T-helper 1 cell (primary cell): ENCODE data around the gene HLA-A.

Experiments used
- DNase-seq, 5 donors: peaks; one replicate each; pipeline ENCODE4 v3.0.0-alpha.2; 2012 to 2020

HLA-A gene

DNA sequence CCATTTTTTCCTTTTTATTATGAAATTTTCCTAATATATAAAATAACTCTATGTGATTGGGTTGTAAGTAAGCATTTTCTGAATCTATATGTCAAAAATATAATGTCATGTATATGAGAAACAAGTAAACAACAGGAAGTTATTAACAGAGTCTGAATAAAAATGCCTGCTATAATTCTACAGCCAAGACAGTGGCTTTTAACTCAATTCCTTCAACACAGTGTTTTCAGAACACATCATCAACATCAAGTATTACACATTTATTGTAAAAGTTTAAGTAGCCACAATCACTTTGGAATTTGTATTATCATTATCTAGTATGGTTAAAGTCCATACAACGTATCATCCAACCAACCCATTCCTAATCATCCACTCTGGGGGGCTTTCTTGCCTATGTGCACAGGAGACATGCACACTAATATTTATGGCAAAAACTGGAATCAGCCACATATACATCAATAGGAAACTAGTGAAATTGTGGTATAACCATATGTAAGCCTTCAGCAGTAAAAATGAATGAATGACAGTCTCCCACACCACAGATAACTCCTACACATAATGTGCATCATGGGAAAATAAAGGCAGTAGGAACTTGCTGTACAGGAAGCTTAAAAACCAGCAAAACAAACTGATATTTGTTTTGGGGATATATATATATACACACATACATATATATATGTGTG is 6.9 kb upstream of the HLA-A start:
- no peak for DNase-seq

DNA sequence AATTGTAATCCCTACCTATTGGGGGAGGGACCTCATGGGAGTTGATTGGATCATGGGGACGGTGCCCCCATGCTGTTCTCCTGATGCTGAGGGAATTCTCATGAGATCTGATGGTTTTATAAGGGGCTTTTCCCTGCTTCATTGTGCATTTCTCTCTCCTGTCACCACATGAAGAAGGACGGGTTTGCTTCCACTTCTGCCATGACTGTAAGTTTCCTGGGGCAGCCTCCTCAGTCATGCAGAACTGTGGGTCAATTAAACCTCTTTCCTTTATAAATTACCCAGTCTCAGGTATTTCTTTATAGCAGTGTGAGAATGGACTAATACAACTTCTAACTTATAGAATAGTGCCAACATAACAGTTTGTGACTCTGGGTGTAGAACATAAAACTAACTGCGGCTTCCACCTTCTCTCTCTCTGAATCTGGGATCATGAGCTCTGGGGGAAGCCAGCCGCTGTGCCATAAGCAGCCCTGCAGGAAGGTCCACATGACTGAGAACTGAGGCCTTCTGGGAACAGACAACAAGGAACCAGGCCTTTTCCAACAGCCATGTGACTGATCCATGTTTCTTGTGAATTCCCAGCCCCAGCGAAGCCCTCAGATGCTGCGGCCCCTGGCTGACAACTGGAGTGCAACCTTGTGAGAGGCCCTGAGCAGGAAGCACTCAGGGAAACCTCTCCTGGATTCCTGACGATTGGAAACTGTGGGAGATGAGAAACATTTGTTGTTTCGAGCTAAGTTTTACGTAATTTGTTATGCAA is 3.4 kb upstream of the HLA-A start:
- DNase-seq, result no peak

DNA sequence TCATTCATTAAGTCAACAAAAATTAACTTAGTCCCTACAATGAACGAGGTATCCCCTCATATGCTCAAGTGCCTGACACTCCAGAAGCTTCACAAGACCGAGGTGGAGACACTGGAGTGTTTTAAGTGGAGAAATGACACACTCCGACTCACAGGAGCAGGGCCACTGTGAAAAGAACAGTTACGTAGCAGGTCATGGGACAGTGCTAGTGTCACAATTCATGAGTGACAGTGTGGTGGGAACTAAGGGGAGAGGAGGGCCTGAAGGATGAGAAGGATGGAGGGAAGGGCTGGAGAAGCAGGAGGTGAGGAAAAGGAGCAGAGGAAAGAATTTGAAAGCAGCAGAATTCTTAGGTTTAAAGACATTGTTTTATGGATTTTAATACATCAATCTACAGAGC is 1.3 kb upstream of the HLA-A start:
- no peak for DNase-seq

DNA sequence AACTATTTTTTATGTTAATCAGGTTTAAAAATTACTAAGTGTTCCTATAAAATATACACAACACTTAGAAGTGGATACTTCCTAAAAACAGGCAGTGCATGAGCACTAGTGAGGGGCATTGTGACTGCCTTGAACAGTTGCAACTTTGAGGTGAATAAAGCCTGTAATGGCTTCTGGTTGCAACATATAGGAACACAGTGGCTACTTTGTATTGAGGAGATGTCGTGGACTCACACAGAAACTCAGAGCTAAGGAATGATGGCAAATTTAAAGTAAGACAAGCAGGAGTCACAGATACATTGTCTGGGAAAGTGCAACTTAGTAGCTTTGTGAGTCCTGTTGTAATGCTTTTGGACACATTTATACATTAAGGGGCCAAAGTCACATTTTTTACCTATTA is 861 bp upstream of the HLA-A start:
- DNase-seq, result peak in 1 of 5 donors; percentile 15

DNA sequence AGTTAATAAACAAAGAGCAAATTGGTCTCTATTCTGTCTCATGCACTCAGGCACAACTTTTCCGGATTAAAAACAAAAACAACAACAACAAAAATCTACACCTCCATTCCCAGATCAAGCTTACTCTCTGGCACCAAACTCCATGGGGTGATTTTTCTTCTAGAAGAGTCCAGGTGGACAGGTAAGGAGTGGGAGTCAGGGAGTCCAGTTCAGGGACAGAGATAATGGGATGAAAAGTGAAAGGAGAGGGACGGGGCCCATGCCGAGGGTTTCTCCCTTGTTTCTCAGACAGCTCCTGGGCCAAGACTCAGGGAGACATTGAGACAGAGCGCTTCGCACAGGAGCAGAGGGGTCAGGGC is 437 bp upstream of the HLA-A start:
- no peak for DNase-seq

DNA sequence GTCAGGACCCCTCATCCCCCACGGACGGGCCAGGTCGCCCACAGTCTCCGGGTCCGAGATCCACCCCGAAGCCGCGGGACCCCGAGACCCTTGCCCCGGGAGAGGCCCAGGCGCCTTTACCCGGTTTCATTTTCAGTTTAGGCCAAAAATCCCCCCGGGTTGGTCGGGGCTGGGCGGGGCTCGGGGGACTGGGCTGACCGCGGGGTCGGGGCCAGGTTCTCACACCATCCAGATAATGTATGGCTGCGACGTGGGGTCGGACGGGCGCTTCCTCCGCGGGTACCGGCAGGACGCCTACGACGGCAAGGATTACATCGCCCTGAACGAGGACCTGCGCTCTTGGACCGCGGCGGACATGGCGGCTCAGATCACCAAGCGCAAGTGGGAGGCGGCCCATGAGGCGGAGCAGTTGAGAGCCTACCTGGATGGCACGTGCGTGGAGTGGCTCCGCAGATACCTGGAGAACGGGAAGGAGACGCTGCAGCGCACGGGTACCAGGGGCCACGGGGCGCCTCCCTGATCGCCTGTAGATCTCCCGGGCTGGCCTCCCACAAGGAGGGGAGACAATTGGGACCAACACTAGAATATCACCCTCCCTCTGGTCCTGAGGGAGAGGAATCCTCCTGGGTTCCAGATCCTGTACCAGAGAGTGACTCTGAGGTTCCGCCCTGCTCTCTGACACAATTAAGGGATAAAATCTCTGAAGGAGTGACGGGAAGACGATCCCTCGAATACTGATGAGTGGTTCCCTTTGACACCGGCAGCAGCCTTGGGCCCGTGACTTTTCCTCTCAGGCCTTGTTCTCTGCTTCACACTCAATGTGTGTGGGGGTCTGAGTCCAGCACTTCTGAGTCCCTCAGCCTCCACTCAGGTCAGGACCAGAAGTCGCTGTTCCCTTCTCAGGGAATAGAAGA is 978 bp downstream of the HLA-A start:
- DNase-seq, result peak in 2 of 5 donors; percentile 36 to 37

DNA sequence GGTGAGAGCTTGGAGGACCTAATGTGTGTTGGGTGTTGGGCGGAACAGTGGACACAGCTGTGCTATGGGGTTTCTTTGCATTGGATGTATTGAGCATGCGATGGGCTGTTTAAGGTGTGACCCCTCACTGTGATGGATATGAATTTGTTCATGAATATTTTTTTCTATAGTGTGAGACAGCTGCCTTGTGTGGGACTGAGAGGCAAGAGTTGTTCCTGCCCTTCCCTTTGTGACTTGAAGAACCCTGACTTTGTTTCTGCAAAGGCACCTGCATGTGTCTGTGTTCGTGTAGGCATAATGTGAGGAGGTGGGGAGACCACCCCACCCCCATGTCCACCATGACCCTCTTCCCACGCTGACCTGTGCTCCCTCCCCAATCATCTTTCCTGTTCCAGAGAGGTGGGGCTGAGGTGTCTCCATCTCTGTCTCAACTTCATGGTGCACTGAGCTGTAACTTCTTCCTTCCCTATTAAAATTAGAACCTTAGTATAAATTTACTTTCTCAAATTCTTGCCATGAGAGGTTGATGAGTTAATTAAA is 3.0 kb downstream of the HLA-A start:
- DNase-seq, result no peak

DNA sequence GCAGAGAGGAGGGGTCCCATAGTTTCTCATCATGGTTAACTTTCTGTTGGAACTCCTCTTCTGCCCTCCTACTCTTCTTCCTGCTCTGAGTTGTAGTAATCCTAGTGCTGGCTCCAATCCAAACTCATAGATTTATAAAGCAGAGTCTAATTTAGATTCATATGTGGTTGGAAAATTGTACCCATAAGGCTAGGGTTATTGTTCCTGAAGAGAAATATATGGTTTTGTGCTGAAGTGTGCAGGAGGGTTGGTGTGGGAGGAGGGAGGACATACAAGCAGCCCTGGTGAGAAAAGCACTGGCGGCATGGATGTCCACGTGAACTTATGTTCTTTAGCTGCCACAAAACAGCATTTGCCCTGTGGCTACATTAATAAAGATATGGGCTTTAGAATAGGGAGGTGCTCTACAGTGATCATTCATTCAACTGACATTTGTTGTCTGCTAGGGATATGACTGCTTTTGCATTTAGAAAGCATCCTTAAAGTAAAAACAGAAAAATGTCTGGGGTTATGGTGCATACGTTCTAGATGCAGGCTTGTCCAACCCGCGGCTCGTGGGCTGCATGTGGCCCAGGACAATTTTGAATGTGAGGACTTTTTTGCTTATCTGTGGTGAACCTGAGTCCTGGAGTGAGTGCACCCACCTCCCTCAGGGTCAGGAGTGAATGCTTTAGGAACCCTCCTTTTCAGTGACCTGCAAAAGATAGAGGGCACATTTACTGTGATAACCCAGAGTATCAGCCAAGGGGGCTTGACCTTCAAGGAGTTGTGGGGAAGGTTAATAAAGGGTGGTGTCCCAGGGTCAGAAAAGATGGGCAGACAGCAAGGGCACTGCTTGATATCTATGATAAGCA is 4.1 kb downstream of the HLA-A start:
- DNase-seq, result no peak

DNA sequence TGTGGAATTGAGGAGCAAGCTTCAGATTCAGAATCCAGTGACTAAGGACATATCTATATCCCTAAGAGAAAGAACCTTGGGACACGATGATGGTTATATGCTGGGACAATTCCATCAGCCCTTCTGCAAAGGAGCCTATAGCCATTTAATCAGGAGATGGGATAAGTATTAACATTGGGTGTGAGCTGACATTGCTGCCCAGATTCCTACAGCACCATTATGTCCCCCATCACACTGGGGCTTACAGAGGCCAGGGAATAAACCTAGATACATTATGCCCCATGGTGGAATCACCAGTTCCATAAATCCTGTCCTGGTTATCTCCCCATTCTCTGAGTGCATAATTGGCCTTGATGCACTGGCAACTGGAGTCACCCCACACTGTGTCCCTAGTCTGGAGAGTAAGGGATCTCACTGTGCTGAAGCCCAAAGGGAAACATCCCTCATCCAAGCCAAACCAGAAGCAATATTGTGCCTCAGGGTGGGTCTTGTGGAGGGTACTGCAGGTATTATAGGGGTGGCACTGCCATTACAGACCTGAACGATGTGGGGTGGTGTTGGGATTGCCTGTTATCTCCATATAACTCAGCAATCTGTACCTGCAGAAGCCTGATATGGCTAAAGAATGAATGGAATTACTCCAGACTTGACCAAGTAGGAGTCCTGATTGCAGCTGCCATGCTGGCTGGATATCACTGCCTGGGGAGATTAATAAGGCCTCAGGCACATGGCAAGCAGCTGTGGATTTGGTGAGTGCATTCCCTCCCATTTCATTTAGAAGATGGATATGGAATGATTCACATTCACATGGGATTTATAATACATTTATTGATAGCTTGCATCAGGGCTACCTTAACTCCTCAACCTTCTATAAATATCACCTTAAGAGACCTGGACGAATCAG is 5.0 kb downstream of the HLA-A start:
- no peak for DNase-seq

DNA sequence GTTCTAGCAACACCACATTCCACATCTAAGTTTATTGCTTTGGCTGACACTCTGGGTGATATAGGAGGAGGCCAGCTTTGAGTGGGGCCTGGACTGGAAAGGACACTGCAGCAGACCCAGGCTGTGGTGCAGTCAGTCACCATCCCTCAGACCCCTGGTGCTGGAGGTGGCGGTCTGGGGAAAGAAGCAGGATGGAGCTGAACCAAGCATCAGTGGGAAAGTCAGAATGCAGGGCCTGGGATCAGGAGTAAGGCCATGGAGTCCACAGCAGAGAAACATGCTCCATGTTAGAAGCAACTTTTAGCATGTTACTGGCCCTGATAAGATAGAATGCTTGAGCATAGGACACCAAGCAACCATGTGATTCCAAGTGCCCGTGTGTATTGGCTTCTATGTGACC is 5.9 kb downstream of the HLA-A start:
- no peak for DNase-seq

DNA sequence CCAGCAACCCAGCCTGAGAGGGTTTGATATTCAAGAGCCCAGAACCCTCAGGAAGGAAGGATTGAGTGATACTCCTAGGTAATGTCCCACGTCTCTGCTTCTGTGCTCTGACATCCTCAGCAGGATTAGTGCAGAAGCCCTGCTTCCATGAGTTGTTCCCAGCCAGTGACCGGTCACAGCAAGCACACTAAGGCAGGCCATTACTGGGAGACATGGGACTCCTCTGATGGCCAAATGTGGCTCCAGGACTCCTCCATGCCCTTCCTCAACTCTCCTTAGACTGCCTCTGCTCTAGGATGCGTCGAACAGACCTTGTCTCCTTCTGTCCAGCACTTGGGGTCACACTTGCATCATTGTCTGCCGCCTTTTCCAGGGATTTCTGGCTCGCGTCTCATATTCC is 7.6 kb downstream of the HLA-A start:
- no peak for DNase-seq

DNA sequence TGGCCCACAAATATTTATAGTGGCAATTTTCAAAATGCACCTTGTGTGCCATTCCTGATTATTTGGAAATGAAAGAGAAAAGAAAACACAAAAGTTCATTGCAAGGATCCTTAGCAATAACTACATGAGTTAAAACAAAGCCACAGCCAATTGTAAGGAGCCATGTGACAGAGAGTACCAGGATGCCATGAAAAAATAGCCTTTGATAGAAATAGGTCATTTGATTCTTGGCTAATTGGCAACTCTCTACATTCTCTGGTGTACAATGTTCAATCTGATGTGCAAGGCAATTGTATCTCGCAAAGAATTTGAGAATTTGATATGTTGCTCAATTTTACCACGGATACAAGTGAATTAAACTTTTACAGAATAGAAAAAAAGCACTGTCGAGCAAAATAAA is 9.6 kb downstream of the HLA-A start:
- DNase-seq, result no peak

DNA sequence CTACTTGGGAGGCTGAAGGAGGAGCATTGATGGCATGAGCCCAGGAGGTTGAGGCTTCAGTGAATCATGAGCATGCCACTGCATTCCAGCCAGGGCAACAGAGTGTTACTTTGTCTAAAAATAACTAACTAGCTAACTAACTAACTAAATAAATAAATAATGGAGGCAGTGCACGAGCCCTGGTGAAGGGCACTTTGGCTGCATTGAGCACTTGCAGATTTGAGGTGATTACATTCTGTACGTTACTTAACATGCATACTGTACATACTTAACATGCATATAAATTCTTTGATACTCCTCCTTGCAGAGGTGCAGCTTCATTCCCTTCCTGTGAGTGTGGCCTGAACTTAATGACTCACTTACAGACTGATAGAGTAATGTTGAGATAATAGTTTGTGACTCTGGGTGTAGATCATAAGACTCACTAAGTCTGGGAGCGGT is 10.7 kb downstream of the HLA-A start:
- no peak for DNase-seq

DNA sequence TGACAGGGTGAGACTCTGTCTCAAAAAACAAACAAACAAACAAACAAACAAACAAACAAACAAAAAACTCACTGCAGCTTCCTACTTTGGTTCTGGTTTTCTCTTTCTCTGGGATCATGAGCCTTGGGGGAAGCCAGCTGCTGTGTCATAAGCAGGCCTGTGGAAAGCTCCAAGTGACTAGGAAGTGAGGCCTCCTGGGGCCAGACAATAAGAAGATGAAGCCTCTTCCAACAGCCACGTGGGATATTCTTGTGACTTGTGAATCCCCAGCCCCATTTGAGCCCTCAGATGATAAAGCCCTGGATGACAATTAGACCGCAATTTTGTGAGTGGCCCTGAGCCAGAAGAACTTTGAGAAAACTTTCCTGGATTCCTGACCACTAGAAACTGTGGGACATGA is 11.4 kb downstream of the HLA-A start:
- no peak for DNase-seq

DNA sequence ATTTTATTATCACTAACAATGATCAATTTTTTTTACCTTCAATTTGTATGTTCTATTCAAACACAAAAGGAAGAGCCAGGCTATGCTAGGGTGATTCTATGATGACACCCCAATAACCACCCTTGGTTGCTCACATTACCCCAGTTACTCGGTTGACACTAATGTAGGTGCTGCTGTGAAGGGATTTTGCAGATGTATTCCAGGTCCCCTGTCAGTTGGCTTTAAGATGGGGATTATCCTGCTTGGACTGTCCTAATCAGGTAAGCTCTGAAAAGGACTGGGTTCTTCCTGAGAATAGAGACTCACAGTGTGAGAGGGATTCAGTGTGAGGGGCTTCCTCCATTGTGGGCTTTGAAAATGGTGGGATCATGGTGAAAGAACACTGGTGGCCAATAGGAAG is 11.9 kb downstream of the HLA-A start:
- no peak for DNase-seq

DNA sequence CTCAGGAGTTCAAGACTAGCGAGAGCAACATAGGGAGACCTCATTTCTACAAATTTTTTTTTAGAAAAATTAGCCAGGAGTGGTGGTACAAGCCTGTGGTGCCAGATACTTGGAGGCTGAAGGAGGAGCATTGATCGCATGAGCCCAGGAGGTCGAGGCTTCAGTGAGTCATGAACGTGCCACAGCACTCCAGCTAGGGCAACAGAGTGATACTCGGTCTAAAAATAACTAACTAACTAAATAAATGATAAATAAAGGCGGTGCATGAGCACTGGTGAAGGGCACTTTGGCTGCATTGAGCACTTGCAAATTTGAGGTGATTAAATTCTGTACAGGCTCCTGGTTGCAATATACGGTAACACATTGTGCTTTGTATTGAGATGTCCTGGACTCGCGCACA is 13.5 kb downstream of the HLA-A start:
- no peak for DNase-seq

DNA sequence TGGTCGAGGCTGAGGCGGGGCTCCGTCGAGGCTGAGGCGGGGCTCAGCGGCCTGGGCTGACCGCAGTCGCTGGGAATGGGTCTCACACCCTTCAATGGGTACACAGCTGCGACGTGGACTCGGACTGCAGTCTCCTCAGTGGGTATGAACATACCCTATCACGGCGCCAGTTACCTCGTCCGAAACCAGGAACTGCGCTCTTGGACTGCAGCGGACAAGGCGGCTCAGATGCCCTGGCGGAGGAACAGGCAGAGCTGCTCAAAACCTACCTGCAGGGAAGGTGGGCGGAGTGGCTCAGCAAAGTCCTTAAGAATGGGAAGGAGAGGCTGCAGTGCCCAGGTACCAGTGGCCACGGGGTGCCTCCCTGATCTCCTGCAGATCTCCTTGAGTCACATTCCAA is 14.2 kb downstream of the HLA-A start:
- no peak for DNase-seq

DNA sequence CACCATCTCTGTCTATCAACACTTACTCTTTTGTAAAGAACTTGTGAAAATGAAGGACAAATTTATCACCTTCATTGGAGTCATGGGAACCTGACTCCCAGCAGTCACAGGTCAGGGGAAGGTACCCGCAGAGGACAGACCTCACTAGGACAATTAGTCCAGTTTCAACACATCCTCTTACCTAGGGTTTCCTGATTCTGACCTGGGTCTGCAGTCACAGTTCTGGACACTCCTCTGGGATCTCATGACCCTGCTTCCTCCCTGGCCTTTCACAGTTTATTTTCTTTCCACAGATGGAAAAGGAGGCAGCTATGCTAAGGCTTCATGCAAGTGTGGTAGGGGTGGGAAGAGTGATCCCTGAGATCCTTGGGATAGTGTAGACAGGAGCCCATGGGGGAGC is 15.7 kb downstream of the HLA-A start:
- DNase-seq, result no peak

DNA sequence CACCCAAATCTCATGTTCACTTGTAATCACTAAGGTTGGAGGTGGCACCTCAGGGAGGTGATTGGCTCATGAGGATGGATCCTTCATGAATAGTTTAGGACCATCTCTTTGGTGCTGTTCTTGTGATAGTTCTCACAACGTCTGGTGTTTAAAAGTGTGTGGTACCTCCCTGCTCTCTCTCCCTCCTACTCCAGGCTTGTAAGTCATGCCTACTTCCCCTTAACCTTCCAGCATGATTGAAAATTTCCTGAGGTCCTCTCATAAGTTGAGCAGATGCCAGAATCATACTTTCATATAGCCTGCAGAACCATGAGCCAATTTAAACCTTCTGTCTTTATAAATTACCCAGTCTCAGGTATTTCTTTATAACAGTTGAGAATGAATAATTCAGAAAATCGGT is 16.6 kb downstream of the HLA-A start:
- no peak for DNase-seq

DNA sequence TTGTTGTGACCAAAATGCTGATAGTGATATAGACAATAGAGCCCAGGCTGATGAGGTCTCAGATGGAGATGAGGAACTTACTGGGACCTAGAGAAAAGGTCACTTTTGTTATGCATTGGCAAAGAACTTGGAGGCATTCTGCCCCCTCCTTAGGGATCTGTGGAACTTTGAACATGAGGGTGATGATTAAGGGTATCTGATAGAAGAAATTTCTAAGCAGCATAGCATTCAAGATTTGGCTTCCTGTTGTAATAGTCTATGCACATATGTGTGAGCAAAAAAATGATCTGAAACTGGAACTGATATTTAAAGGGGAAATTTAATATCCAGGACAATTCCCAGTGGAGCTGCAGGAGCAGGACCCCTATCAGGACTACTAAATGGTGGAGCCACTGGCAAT is 17.1 kb downstream of the HLA-A start:
- DNase-seq, result no peak

DNA sequence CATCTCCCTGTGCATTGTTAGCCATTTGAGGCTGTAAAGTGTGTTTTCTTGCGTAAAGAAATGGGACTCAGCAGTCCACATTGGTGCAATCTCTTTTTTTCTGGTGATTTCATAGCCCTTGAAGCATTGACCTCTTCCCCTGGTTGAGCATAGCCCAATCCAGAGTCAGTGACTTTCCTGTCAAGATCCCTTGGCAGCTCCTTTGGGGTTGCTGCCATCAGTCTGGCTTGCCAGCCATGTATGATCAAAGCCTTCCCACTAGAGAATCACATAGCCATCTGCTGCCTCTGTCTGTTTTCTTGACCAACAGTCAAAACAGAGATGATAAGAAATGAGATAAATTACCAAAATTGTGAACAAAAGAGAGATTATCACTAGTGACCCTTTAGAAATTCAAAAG is 19.6 kb downstream of the HLA-A start:
- DNase-seq, result no peak
